Gastrocnemius medialis (tissue), 4 donors: ENCODE results near the gene CACNB1. TPM values are rescaled to one million over a fixed set of nuclear protein-coding genes. Genes with fewer than 3 reads are reported as not detected.

Source experiments
- ATAC-seq, 2 donors: fragments of 150-250 bp; one replicate each; pipeline ENCODE4 v1.9.1; 2016
- DNase-seq, 2 donors: peaks; one replicate each; pipeline ENCODE4 v3.0.0-alpha.2; 2019
- H3K27ac ChIP-seq, 4 donors: fragments of 200-600 bp; sonication (generic); 1 replicate in 1 of 4; 2 replicates in 3 of 4; pipeline ENCODE4 v1.5.1; 2016 to 2018; ENCODE audit warnings: mild to moderate bottlenecking in 2 of 4, moderate library complexity in 1 of 4
- H3K27me3 ChIP-seq, 3 donors: fragments of 200-600 bp; sonication (generic) in 2 of 3; 1 replicate in 1 of 3; 2 replicates in 2 of 3; pipeline versions ENCODE4 v1.5.1 to v1.6.0; 2016 to 2019; ENCODE audit warnings: mild to moderate bottlenecking in 1 of 3, moderate library complexity in 1 of 3
- H3K36me3 ChIP-seq, 2 donors: fragments of 200-600 bp; sonication (generic) in 1 of 2; one replicate each; pipeline ENCODE4 v1.5.1; 2017 to 2018
- H3K4me1 ChIP-seq, 2 donors: fragments of 200-600 bp; sonication (generic) in 1 of 2; one replicate each; pipeline ENCODE4 v1.5.1; 2016 to 2017; ENCODE audit warnings: mild to moderate bottlenecking in 2 of 2
- H3K4me3 ChIP-seq, 4 donors: fragments of 200-600 bp; sonication (generic) in 3 of 4; 1 replicate in 1 of 4; 2 replicates in 3 of 4; pipeline ENCODE4 v1.5.1; 2016 to 2019; ENCODE audit warnings: mild to moderate bottlenecking in 2 of 4
- H3K9me3 ChIP-seq, 3 donors: fragments of 200-600 bp; sonication (generic) in 2 of 3; 1 replicate in 1 of 3; 2 replicates in 2 of 3; pipeline ENCODE4 v1.5.1; 2016 to 2019
- POLR2A ChIP-seq, 2 donors: fragments of 450-650 bp; IDR thresholded peaks; one replicate each; pipeline ENCODE4 v1.6.1; 2017; ENCODE audit warnings: antibody characterized with exemption in 2 of 2, mild to moderate bottlenecking in 2 of 2, moderate library complexity in 2 of 2
- in situ Hi-C, 4 donors: fragments of 200-750 bp; cut with MboI; loops; one replicate each; pipeline versions ENCODE4 v1.15.0 to v1.8.0; 2017; ENCODE audit warnings: low sequenced_read_pairs in 4 of 4
- intact Hi-C: fragments of 100-400 bp; cut with DNase I; formaldehyde crosslinking; loops from one replicate; pipeline ENCODE4 v1.15.1; 2023; ENCODE audit warnings: low total_unique reads
- total RNA-seq, 4 donors: library from RNA; depleted of rRNA; stranded (reverse); fragments of >200 nt; gene quantifications; one replicate each; pipeline versions ENCODE4 v1.1.0 to v1.2.3, GENCODE V29; 2016
- TF ChIP-seq, protein P1 (sequence below), 5 experiments: fragments of 450-650 bp in 3 of 5; fragments of 200-600 bp in 2 of 5; sonication (generic) in 2 of 5; IDR thresholded peaks in 4 of 5; conservative IDR thresholded peaks in 1 of 5; 1 replicate in 4 of 5; 2 replicates in 1 of 5; pipeline ENCODE4 v1.5.1; 2016 to 2019; ENCODE audit warnings: antibody characterized with exemption in 5 of 5, mild to moderate bottlenecking in 3 of 5, moderate library complexity in 3 of 5

Gene CACNB1
- total RNA-seq, 4 donors from 2014 or later, result 236 to 432 (median 340) TPM

GRCh38 chr17:39145143-39145542 lies 52.3 kb downstream of the CACNB1 start:
- H3K27me3 ChIP-seq, result no peaks in the 10 kb centered on the region
- intact Hi-C loops, result loop anchor here (5.0 kb wide), 1 partner anchor 143 kb away; no protein-coding TSS in a partner anchor

DNA sequence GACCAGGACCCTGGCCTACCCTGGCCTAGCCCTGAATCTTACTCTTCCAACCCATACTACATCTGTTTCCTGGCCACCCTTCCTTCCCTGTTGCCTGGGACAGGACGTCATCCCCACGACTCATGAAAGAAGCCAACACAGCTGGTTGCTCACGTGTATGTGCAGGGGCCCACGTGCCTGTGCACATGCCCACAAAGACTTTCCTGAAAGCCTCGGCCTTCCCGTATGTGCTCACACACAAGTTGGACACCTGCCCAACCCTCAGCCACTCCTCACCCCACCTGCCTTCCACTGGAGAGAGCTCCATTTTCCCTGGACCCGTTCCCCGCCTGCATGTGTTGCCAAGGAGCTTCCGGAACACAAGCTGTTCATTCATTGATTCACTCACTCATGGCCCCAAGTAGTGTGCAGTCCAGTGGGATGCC lies 53.0 kb downstream of the CACNB1 start:
- peak; percentile 77 to 83 for ATAC-seq

More at GRCh38 chr17:39145143-39145542, 52.3 kb downstream of the CACNB1 start:
- no peak overlapping the region for H3K4me3 ChIP-seq
- no peaks in the 10 kb centered on the region for H3K36me3 ChIP-seq
- DNase-seq, result no peak
- no peak for TF ChIP-seq POLR2A (IDR thresholded peaks at IDR 0.05)
- TF ChIP-seq, protein P1, sequence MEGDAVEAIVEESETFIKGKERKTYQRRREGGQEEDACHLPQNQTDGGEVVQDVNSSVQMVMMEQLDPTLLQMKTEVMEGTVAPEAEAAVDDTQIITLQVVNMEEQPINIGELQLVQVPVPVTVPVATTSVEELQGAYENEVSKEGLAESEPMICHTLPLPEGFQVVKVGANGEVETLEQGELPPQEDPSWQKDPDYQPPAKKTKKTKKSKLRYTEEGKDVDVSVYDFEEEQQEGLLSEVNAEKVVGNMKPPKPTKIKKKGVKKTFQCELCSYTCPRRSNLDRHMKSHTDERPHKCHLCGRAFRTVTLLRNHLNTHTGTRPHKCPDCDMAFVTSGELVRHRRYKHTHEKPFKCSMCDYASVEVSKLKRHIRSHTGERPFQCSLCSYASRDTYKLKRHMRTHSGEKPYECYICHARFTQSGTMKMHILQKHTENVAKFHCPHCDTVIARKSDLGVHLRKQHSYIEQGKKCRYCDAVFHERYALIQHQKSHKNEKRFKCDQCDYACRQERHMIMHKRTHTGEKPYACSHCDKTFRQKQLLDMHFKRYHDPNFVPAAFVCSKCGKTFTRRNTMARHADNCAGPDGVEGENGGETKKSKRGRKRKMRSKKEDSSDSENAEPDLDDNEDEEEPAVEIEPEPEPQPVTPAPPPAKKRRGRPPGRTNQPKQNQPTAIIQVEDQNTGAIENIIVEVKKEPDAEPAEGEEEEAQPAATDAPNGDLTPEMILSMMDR (IDR thresholded peaks at IDR 0.05 in 4 of 5, conservative IDR thresholded peaks at IDR 0.05 in 1 of 5), result no peak
- in situ Hi-C loops, result loop anchor here (5.0 to 10.0 kb wide), 4 partner anchors 80 to 163 kb away; no protein-coding TSS in a partner anchor
- peak overlapping the region; percentile 27 to 71 (median 52) for H3K27ac ChIP-seq
- no peak for ATAC-seq
- peaks cover 4 to 6% of the 10 kb centered on the region in 2 donors for H3K4me1 ChIP-seq
- H3K9me3 ChIP-seq, result no peaks in the 10 kb centered on the region

GRCh38 chr17:39143552-39144093 lies 53.8 kb downstream of the CACNB1 start:
- ATAC-seq (peak; percentile 42), DNase-seq (peak; percentile 22 to 58)
- H3K27me3 ChIP-seq, result no peaks in the 10 kb centered on the region
- intact Hi-C loops (no loop called here), in situ Hi-C loops (loop anchor here in 2 of 4 donors (10.0 kb wide), 2 partner anchors 79 to 159 kb away; no protein-coding TSS in a partner anchor)
- no peak overlapping the region for H3K4me3 ChIP-seq
- TF ChIP-seq, protein P1 (IDR thresholded peaks at IDR 0.05 in 4 of 5, conservative IDR thresholded peaks at IDR 0.05 in 1 of 5), result no peak
- peaks cover 4 to 6% of the 10 kb centered on the region in 2 donors for H3K4me1 ChIP-seq
- H3K27ac ChIP-seq, result peak overlapping the region; percentile 51 to 71 (median 68)
- no peaks in the 10 kb centered on the region for H3K36me3 ChIP-seq
- no peaks in the 10 kb centered on the region for H3K9me3 ChIP-seq

More for the DNA sequence above, 53.0 kb downstream of the CACNB1 start:
- intact Hi-C loops, result no loop called here
- in situ Hi-C loops, result loop anchor here in 2 of 4 donors (10.0 kb wide), 2 partner anchors 80 to 160 kb away; no protein-coding TSS in a partner anchor
- peak; percentile 83 to 90 for DNase-seq
- no peaks in the 10 kb centered on the region for H3K27me3 ChIP-seq
- no peak overlapping the region for H3K4me3 ChIP-seq
- peak overlapping the region; percentile 51 to 71 (median 68) for H3K27ac ChIP-seq
- no peaks in the 10 kb centered on the region for H3K36me3 ChIP-seq
- peaks cover 4 to 6% of the 10 kb centered on the region in 2 donors for H3K4me1 ChIP-seq
- H3K9me3 ChIP-seq, result no peaks in the 10 kb centered on the region
- no peak for TF ChIP-seq POLR2A (IDR thresholded peaks at IDR 0.05)

- no peak overlapping the region for H3K4me3 ChIP-seq
- no peaks in the 10 kb centered on the region for H3K27me3 ChIP-seq
- H3K9me3 ChIP-seq, result no peaks in the 10 kb centered on the region
- intact Hi-C loops (no loop called here), in situ Hi-C loops (loop anchor here in 2 of 4 donors (10.0 kb wide), 2 partner anchors 77 to 157 kb away; no protein-coding TSS in a partner anchor)
- TF ChIP-seq, protein P1 (IDR thresholded peaks at IDR 0.05 in 4 of 5, conservative IDR thresholded peaks at IDR 0.05 in 1 of 5), result no peak
- TF ChIP-seq POLR2A (IDR thresholded peaks at IDR 0.05), result no peak
- H3K36me3 ChIP-seq, result no peaks in the 10 kb centered on the region
- DNase-seq (no peak), ATAC-seq (no peak)
- no peak overlapping the region for H3K27ac ChIP-seq
- peaks cover 4 to 6% of the 10 kb centered on the region in 2 donors for H3K4me1 ChIP-seq
Observed at GRCh38 chr17:39141915-39142664, 55.4 kb downstream of the CACNB1 start.

DNA sequence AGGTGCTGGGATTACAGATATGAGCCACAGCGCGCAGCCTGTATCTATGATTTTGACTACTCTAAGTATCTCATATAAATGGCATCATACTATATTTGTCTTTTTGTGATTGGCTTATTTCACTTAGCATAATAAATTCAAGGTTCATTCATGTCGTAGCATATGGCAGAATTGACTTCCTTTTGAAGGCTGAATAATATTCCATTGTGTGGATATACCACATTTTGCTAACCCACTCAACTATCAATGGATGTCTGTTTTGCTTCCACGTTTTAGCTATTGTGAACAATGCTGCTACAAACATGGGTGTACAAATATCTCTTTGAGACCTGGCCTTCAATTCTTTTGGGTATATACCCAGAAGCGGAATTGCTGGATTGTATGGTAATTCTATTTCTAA lies 56.2 kb downstream of the CACNB1 start:
- H3K4me1 ChIP-seq, result peaks cover 4 to 6% of the 10 kb centered on the region in 2 donors
- TF ChIP-seq, protein P1 (IDR thresholded peaks at IDR 0.05 in 4 of 5, conservative IDR thresholded peaks at IDR 0.05 in 1 of 5), result no peak
- no peak for TF ChIP-seq POLR2A (IDR thresholded peaks at IDR 0.05)
- no peaks in the 10 kb centered on the region for H3K9me3 ChIP-seq
- H3K36me3 ChIP-seq, result no peaks in the 10 kb centered on the region
- intact Hi-C loops (no loop called here), in situ Hi-C loops (loop anchor here in 2 of 4 donors (10.0 kb wide), 2 partner anchors 76 to 156 kb away; no protein-coding TSS in a partner anchor)
- DNase-seq, result no peak
- H3K27me3 ChIP-seq, result no peaks in the 10 kb centered on the region
- ATAC-seq, result no peak
- H3K27ac ChIP-seq, result no peak overlapping the region
- H3K4me3 ChIP-seq, result no peak overlapping the region
